Endothelial cell of umbilical vein (primary cell): ENCODE results near the gene APLP2. TPM values are rescaled to one million over a fixed set of nuclear protein-coding genes. Genes with fewer than 3 reads are reported as not detected.
A peak's percentile ranks its signal among the peaks of the same experiment; 100 is the strongest.

Source experiments
- BruUV-seq: library from RNA; stranded (reverse); fragments of 400-500 nt; replicated peaks from 2 replicates; lab custom pipeline; 2021; lab: Mats Ljungman, UMichigan
- CTCF ChIA-PET: fragments of 300-600, 350-600 bp; sonication (Branson Sonifier 250); formaldehyde crosslinking; loops from one replicate; lab custom pipeline; 2021; ENCODE audit warnings: antibody characterized with exemption, inconsistent platforms; lab: Charles Lee
- POLR2A ChIA-PET: fragments of 300-600, 350-600 bp; sonication (Branson Sonifier 250); formaldehyde crosslinking; loops from one replicate; lab custom pipeline; 2021; ENCODE audit warnings: antibody characterized with exemption, inconsistent platforms; lab: Charles Lee
- DNase-seq: peaks from one replicate; pipeline ENCODE4 v3.0.0-alpha.2; 2011; ENCODE audit warnings: low read depth, low spot score
- FAIRE-seq: peaks from 2 replicates; lab custom pipeline; 2011; peaks lifted over from hg19 to GRCh38; lab: Jason Lieb, UNC
- H2AFZ ChIP-seq: 2 replicates; pipeline ENCODE4 v1.6.0; 2012; ENCODE audit warnings: low read depth, low read length, control low read depth, inconsistent platforms
- H3K27ac ChIP-seq: 2 replicates; pipeline ENCODE4 v1.5.1; 2011; ENCODE audit warnings: low read depth, mild to moderate bottlenecking, control low read depth, low read length, moderate library complexity; ENCODE audit not compliant: insufficient read depth
- H3K27me3 ChIP-seq, 2 experiments: 2 replicates each; pipeline versions ENCODE4 v1.6.0 to v1.6.1; 2011; ENCODE audit warnings: low read length in 2 of 2, mixed read lengths in 1 of 2; ENCODE audit not compliant: control insufficient read depth in 2 of 2, insufficient read depth in 2 of 2
- H3K36me3 ChIP-seq, 2 experiments: 2 replicates in 1 of 2; 3 replicates in 1 of 2; pipeline ENCODE4 v1.5.1; 2011; ENCODE audit warnings: low read length in 2 of 2, mild to moderate bottlenecking in 1 of 2, moderate library complexity in 1 of 2; ENCODE audit not compliant: control insufficient read depth in 2 of 2, insufficient read depth in 2 of 2; ENCODE audit errors: extremely low read depth in 1 of 2
- H3K4me1 ChIP-seq: 3 replicates; pipeline ENCODE4 v1.5.1; 2011; ENCODE audit warnings: mild to moderate bottlenecking, low read length; ENCODE audit not compliant: control insufficient read depth, insufficient read depth; ENCODE audit errors: extremely low read depth
- H3K4me2 ChIP-seq: 2 replicates; pipeline ENCODE4 v1.6.1; 2011; ENCODE audit warnings: low read length, control low read depth, mixed read lengths; ENCODE audit not compliant: insufficient read depth
- H3K4me3 ChIP-seq, 3 experiments: fragments of 200-600 bp in 1 of 3; sonication (generic), shearing (Covaris generic) in 1 of 3; replicated peaks in 1 of 3; 2 replicates each; pipeline ENCODE4 v1.5.1; 2011 to 2016; ENCODE audit warnings: control low read depth in 3 of 3, low read length in 3 of 3, mild to moderate bottlenecking in 2 of 3, inconsistent platforms in 1 of 3, low read depth in 1 of 3, moderate library complexity in 1 of 3; ENCODE audit not compliant: insufficient read depth in 1 of 3
- H3K79me2 ChIP-seq: 2 replicates; pipeline ENCODE4 v1.6.0; 2012; ENCODE audit warnings: low read length, inconsistent platforms; ENCODE audit not compliant: control insufficient read depth, insufficient read depth
- H3K9ac ChIP-seq: replicated peaks from 2 replicates; pipeline ENCODE3; 2011; ENCODE audit warnings: low read length, control low read depth; ENCODE audit not compliant: insufficient read depth; ENCODE audit errors: extremely low read depth
- H3K9me1 ChIP-seq: replicated peaks from 3 replicates; pipeline ENCODE4 v1.6.0; 2011; ENCODE audit warnings: mild to moderate bottlenecking, low read length; ENCODE audit not compliant: control insufficient read depth, insufficient read depth; ENCODE audit errors: extremely low read depth
- H3K9me3 ChIP-seq: replicated peaks from 2 replicates; pipeline ENCODE4 v1.5.1; 2012; ENCODE audit warnings: low read length, inconsistent platforms; ENCODE audit not compliant: control insufficient read depth, insufficient read depth
- H4K20me1 ChIP-seq: replicated peaks from 2 replicates; pipeline ENCODE3; 2011; ENCODE audit warnings: mild to moderate bottlenecking, low read length; ENCODE audit not compliant: control insufficient read depth, insufficient read depth; ENCODE audit errors: extremely low read depth
- CTCF ChIP-seq, 2 donors: IDR thresholded peaks; 1 replicate in 1 of 2; 2 replicates in 1 of 2; pipeline ENCODE4 v1.5.1; 2011; ENCODE audit warnings: low read length in 2 of 2, mild to moderate bottlenecking in 2 of 2, moderate library complexity in 2 of 2, control low read depth in 1 of 2, inconsistent platforms in 1 of 2, low read depth in 1 of 2; ENCODE audit not compliant: insufficient read depth in 1 of 2; ENCODE audit errors: extremely low read depth in 1 of 2
- EZH2 ChIP-seq: IDR thresholded peaks from 2 replicates; pipeline ENCODE4 v1.6.1; 2012; ENCODE audit warnings: borderline replicate concordance, low read depth, mild to moderate bottlenecking, moderate library complexity, low read length, inconsistent platforms; ENCODE audit not compliant: severe bottlenecking
- FOS ChIP-seq: IDR thresholded peaks from 2 replicates; pipeline ENCODE4 v1.6.1; 2011; ENCODE audit warnings: mild to moderate bottlenecking, low read length, moderate library complexity, borderline replicate concordance; ENCODE audit not compliant: insufficient read depth
- GATA2 ChIP-seq: IDR thresholded peaks from 2 replicates; pipeline ENCODE4 v1.7.0; 2011; ENCODE audit warnings: low read depth, mild to moderate bottlenecking, moderate library complexity, mixed read lengths, low read length; ENCODE audit not compliant: insufficient read length, insufficient read depth
- MAX ChIP-seq: IDR thresholded peaks from 2 replicates; pipeline ENCODE4 v1.6.1; 2011; ENCODE audit not compliant: insufficient read depth, insufficient read length
- POLR2A ChIP-seq: IDR thresholded peaks from 2 replicates; pipeline ENCODE4 v1.6.1; 2012; ENCODE audit warnings: low read depth, mild to moderate bottlenecking, control low read depth, low read length
- POLR2AphosphoS5 ChIP-seq: IDR thresholded peaks from 2 replicates; pipeline ENCODE4 v1.6.1; 2012; ENCODE audit warnings: low read depth, mild to moderate bottlenecking, control low read depth, low read length, moderate library complexity; ENCODE audit not compliant: insufficient read depth
- dilution Hi-C: fragments of 300-500 bp; cut with MboI; formaldehyde crosslinking; loops from one replicate; pipeline ENCODE4 v1.15.0; 2019; ENCODE audit warnings: low sequenced_read_pairs; ENCODE audit not compliant: extremely low pct_ligation_motif_present
- intact Hi-C: fragments of 100-400 bp; cut with micrococcal nuclease; formaldehyde crosslinking; loops from one replicate; pipeline ENCODE4 v1.10.0; 2022
- polyA plus RNA-seq, 4 experiments: library from polyadenylated mRNA; depleted of rRNA in 3 of 4; stranded (reverse) in 3 of 4; unstranded in 1 of 4; fragments of >200 nt; gene quantifications; 2 replicates each; pipeline versions ENCODE4 v1.2.1 to v1.2.3, GENCODE V29; 2011 to 2012; ENCODE audit warnings: missing spikeins in 1 of 4
- total RNA-seq: library from RNA; stranded (reverse); gene quantifications from 2 replicates; pipeline ENCODE4 v1.2.3, GENCODE V29; 2021

The APLP2 gene
- total and polyA plus RNA-seq, 2 donors (not counting 3 experiments of a cell fraction or from before 2014, with no cell fraction given), result 493 to 543 TPM

DNA sequence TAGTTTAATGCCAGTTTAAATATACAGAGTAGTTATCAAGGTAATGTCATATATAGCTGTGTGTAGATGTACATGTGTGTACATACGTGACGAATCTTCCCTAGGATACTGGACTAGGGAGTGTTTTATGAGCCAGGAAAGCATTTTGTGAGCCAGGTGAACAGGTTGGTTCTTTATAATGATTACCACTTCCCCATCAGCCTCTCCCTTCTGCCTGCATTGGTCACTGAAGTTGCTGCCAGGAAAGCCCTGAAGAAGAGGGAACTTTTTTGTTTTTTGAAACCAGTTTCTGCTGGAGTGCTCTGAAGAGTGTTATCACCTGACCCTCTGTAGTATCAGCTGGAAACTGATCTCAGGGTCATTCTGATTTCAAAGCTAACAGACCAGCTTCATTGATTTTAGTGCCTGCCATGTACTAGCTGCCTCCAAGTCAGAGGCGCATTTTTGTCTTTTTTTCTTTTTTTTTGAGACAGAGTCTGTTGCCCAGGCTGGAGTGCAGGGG, 75.7 kb downstream of the APLP2 start:
- no peak for FAIRE-seq
- Histone ChIP-seq H4K20me1 (no peaks in the 10 kb centered on the region), H3K27me3 (no peaks in the 10 kb centered on the region), H2AFZ (no peak overlapping the region), H3K79me2 (no peaks in the 10 kb centered on the region), H3K4me3 (no peak overlapping the region), H3K36me3 (peaks cover 14 to 26% of the 10 kb centered on the region in 2 experiments), H3K9me1 (no peaks in the 10 kb centered on the region), H3K27ac (no peak overlapping the region), H3K9ac (no peak overlapping the region), H3K4me1 (peaks cover 6% of the 10 kb centered on the region), H3K9me3 (no peaks in the 10 kb centered on the region), H3K4me2 (no peak overlapping the region)
- TF ChIP-seq FOS, result no peak
- TF ChIP-seq MAX, result no peak
- dilution Hi-C loops (no loop called here), intact Hi-C loops (no loop called here)
- ChIA-PET CTCF (interaction anchor here (0.7 to 3.8 kb wide), 14 partner anchors 9 to 264 kb away, joined by 3 to 77 read pairs (median 6); partner anchors contain the start of gene NFRKB), POLR2A (interaction anchor here (0.8 kb wide), 1 partner anchor 142 kb away, joined by 6 read pairs; the partner anchor contains the start of gene PRDM10)
- no peak for DNase-seq
- BruUV-seq, result no TSS peak

DNA sequence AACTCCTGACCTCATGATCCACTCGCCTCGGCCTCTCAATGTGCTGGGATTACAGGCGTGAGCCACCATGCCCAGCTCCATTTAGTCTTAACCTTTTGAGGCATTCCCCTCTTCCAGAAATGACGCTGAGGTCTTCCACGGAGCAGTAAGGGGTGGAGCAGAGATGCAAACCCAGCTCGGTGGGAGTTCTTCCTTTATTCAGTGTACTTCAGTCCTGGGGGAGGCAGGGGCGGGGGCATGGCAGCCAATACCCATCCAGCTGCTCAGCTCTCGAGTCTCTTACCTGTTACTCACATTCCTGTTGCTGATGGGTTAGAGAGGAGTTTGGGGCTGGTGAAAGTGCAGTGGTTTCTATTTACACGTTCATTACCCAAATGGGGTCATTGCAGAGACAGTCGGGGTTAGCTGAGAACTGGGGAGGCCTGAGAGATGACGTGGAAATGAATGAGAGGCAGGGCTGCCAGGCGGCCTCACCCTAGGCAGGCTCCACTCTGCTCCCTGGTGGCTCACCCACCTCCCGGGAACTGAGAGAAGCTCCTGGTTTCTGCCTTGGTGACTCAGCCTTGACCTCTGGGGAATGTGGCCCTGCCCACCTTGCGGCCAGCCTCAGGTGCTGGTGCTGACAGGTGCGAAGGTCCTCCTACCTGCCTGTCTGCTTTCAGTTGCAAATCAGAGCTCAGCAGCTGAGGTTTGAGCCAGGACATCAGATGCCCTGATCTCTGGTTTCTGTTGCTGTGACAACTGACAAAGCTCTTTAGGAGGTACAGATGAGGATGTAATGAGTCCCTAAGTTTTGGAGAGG, 76.5 kb downstream of the APLP2 start:
- Histone ChIP-seq H3K4me1 (peaks cover 6% of the 10 kb centered on the region), H3K27me3 (no peaks in the 10 kb centered on the region), H3K9me3 (no peaks in the 10 kb centered on the region), H4K20me1 (no peaks in the 10 kb centered on the region), H3K9me1 (no peaks in the 10 kb centered on the region), H3K27ac (no peak overlapping the region), H2AFZ (no peak overlapping the region), H3K79me2 (no peaks in the 10 kb centered on the region), H3K4me3 (no peak overlapping the region), H3K9ac (no peak overlapping the region), H3K36me3 (peaks cover 14 to 24% of the 10 kb centered on the region in 2 experiments), H3K4me2 (no peak overlapping the region)
- ChIA-PET CTCF (interaction anchor here (0.7 to 3.8 kb wide), 19 partner anchors 9 to 381 kb away, joined by 3 to 77 read pairs (median 4); partner anchors contain the start of gene NFRKB), POLR2A (interaction anchor here (0.8 kb wide), 1 partner anchor 143 kb away, joined by 6 read pairs; the partner anchor contains the start of gene PRDM10)
- no TSS peak for BruUV-seq
- intact Hi-C loops, result loop anchor here (1.0 kb wide), 1 partner anchor 223 kb away; no protein-coding TSS in a partner anchor
- dilution Hi-C loops, result no loop called here
- DNase-seq, result peak; percentile 26
- TF ChIP-seq CTCF (IDR thresholded peaks at IDR 0.05; ENCODE audit: extremely low read depth in 1 of 2, insufficient read depth in 1 of 2, low read depth in 1 of 2, low read length in 2 of 2) (peak; percentile 15 to 41), FOS (no peak), POLR2AphosphoS5 (no peak), POLR2A (no peak), GATA2 (no peak), EZH2 (no peak)
- peak; percentile 63 for FAIRE-seq
